Neural crest cell (in vitro differentiated cells): ENCODE data around the gene PLTP. TPM values are rescaled to one million over a fixed set of nuclear protein-coding genes. Genes with fewer than 3 reads are reported as not detected.
A peak's percentile ranks its signal among the peaks of the same experiment; 100 is the strongest.

Experiments used
- DNase-seq: peaks from one replicate; pipeline ENCODE4 v3.0.0; 2021; ENCODE audit warnings: low read depth, mixed read lengths, low spot score
- H3K27ac Mint-ChIP-seq: one replicate; pipeline ENCODE4 v1.8.0; 2021; ENCODE audit warnings: mild to moderate bottlenecking, mixed read lengths; ENCODE audit not compliant: unreplicated experiment
- H3K27me3 Mint-ChIP-seq: 2 replicates; pipeline ENCODE4 v1.8.0; 2021; ENCODE audit warnings: low read depth, mild to moderate bottlenecking, mixed read lengths
- H3K36me3 Mint-ChIP-seq: 2 replicates; pipeline ENCODE4 v1.8.0; 2021; ENCODE audit warnings: low read depth, mild to moderate bottlenecking, mixed read lengths
- H3K4me1 Mint-ChIP-seq: 2 replicates; pipeline ENCODE4 v1.8.0; 2021; ENCODE audit warnings: mixed read lengths
- H3K4me3 Mint-ChIP-seq: one replicate; pipeline ENCODE4 v1.8.0; 2021; ENCODE audit warnings: mild to moderate bottlenecking, mixed read lengths
- H3K9me3 Mint-ChIP-seq: 2 replicates; pipeline ENCODE4 v1.8.0; 2021; ENCODE audit warnings: mixed read lengths
- total RNA-seq: library from RNA; stranded (reverse); gene quantifications from 2 replicates; pipeline ENCODE4 v1.2.1, GENCODE V29; 2021
- TF ChIP-seq, protein P1 (sequence below): fragments of 200-600 bp; sonication (generic); conservative IDR thresholded peaks from 2 replicates; pipeline ENCODE4 v1.5.0; 2021; ENCODE audit warnings: antibody characterized with exemption, mild to moderate bottlenecking

The PLTP gene
- total RNA-seq, 1 donor from 2014 or later, result 61.0 TPM

GRCh38 chr20:45946149-45946970 is 34.4 kb upstream of the PLTP start:
- peak overlapping the region; percentile 35 for H3K27ac Mint-ChIP-seq
- H3K4me3 Mint-ChIP-seq, result no peak overlapping the region
- H3K4me1 Mint-ChIP-seq, result no peaks in the 10 kb centered on the region
- TF ChIP-seq, protein P1, sequence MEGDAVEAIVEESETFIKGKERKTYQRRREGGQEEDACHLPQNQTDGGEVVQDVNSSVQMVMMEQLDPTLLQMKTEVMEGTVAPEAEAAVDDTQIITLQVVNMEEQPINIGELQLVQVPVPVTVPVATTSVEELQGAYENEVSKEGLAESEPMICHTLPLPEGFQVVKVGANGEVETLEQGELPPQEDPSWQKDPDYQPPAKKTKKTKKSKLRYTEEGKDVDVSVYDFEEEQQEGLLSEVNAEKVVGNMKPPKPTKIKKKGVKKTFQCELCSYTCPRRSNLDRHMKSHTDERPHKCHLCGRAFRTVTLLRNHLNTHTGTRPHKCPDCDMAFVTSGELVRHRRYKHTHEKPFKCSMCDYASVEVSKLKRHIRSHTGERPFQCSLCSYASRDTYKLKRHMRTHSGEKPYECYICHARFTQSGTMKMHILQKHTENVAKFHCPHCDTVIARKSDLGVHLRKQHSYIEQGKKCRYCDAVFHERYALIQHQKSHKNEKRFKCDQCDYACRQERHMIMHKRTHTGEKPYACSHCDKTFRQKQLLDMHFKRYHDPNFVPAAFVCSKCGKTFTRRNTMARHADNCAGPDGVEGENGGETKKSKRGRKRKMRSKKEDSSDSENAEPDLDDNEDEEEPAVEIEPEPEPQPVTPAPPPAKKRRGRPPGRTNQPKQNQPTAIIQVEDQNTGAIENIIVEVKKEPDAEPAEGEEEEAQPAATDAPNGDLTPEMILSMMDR, result no peak
- H3K36me3 Mint-ChIP-seq, result peaks cover 4% of the 10 kb centered on the region
- DNase-seq, result no peak
- H3K27me3 Mint-ChIP-seq, result no peaks in the 10 kb centered on the region
- H3K9me3 Mint-ChIP-seq, result no peaks in the 10 kb centered on the region

- Mint-ChIP-seq H3K9me3 (no peaks in the 10 kb centered on the region), H3K36me3 (peaks cover 4% of the 10 kb centered on the region), H3K27me3 (no peaks in the 10 kb centered on the region), H3K27ac (no peak overlapping the region), H3K4me3 (no peak overlapping the region), H3K4me1 (no peaks in the 10 kb centered on the region)
- no peak for DNase-seq
- TF ChIP-seq, protein P1, result no peak
Measured at GRCh38 chr20:45945678-45946148, 33.8 kb upstream of the PLTP start.

DNA sequence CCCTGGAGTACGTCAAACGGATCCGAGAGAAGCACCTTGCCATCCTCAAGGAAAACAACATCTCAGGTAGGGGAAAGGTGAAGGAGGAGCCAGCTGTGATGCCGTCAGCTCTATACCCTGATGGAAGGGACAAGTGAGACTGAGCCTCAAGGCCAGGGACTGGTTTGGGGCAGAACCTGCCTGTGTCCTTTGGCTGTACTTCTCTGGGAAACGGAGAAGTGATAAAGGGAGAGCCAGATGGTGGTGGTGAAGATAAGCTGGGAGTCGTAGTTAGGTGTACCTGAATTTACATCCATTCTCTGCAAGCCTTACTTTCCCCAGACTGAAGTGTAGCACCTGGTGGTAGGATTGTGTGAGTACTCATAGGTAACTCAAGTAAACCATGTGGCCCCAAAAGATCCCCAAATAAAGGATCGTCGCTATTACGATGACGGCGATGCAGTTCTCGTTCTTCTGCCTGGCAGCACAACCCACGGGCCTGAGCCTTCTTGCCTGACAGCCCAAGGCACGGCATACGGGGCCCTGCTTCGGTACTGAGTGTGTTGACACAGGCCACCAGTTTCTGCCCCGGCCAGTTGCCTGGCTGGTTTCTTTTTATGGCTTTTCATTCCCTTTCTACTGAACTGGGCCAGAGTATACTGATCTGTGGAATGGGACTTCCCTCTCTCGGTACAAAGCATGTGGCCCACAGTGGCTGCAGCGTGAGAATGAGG is 33.2 kb upstream of the PLTP start:
- peaks cover 4% of the 10 kb centered on the region for H3K36me3 Mint-ChIP-seq
- DNase-seq, result no peak
- peak overlapping the region; percentile 23 for H3K4me3 Mint-ChIP-seq
- no peaks in the 10 kb centered on the region for H3K9me3 Mint-ChIP-seq
- TF ChIP-seq, protein P1, result no peak
- H3K27ac Mint-ChIP-seq, result peak overlapping the region; percentile 47
- H3K4me1 Mint-ChIP-seq, result no peaks in the 10 kb centered on the region
- no peaks in the 10 kb centered on the region for H3K27me3 Mint-ChIP-seq

- Mint-ChIP-seq H3K9me3 (no peaks in the 10 kb centered on the region), H3K4me3 (no peak overlapping the region), H3K27ac (no peak overlapping the region), H3K27me3 (no peaks in the 10 kb centered on the region), H3K4me1 (no peaks in the 10 kb centered on the region), H3K36me3 (peaks cover 8% of the 10 kb centered on the region)
- TF ChIP-seq, protein P1, result no peak
- DNase-seq, result no peak
Measured at GRCh38 chr20:45944151-45944964, 32.4 kb upstream of the PLTP start.

- H3K9me3 Mint-ChIP-seq, result no peaks in the 10 kb centered on the region
- DNase-seq, result no peak
- no peak overlapping the region for H3K4me3 Mint-ChIP-seq
- no peaks in the 10 kb centered on the region for H3K27me3 Mint-ChIP-seq
- peaks cover 9% of the 10 kb centered on the region for H3K36me3 Mint-ChIP-seq
- H3K27ac Mint-ChIP-seq, result no peak overlapping the region
- TF ChIP-seq, protein P1, result no peak
- H3K4me1 Mint-ChIP-seq, result no peaks in the 10 kb centered on the region
Measured at GRCh38 chr20:45943613-45944012, 31.7 kb upstream of the PLTP start.
